Activated B cell treated with CpG ODN at 0.5 μM for 24 hours (primary cell): ENCODE measurements around the gene CCDC150. TPM values are rescaled to one million over a fixed set of nuclear protein-coding genes. Genes with fewer than 3 reads are reported as not detected.

Experiments used
- ATAC-seq: fragments of 200-7000 bp; cut with Tn5 transposase; one replicate; pipeline ENCODE4 v1.10.0; 2021; ENCODE audit warnings: low read depth, mild to moderate bottlenecking, moderate library complexity
- CTCF ChIA-PET: fragments of 350-600 bp; sonication (Branson Sonifier 250); formaldehyde crosslinking; loops from one replicate; lab custom pipeline; 2021; ENCODE audit warnings: antibody characterized with exemption; lab: Charles Lee
- POLR2A ChIA-PET: fragments of 350-600 bp; sonication (Branson Sonifier 250); formaldehyde crosslinking; loops from one replicate; lab custom pipeline; 2021; ENCODE audit warnings: antibody characterized with exemption; lab: Charles Lee
- DNase-seq: peaks from one replicate; pipeline ENCODE4 v3.0.0; 2022
- H3K27ac Mint-ChIP-seq: one replicate; pipeline ENCODE4 v1.8.0; 2020; ENCODE audit warnings: mixed read lengths
- H3K27me3 Mint-ChIP-seq: one replicate; pipeline ENCODE4 v1.8.0; 2021; ENCODE audit warnings: mixed read lengths
- H3K36me3 Mint-ChIP-seq: one replicate; pipeline ENCODE4 v1.8.0; 2021; ENCODE audit warnings: low read depth, mixed read lengths
- H3K4me1 Mint-ChIP-seq: one replicate; pipeline ENCODE4 v1.8.0; 2021; ENCODE audit warnings: mixed read lengths
- H3K4me3 Mint-ChIP-seq: one replicate; pipeline ENCODE4 v1.8.0; 2020; ENCODE audit warnings: mild to moderate bottlenecking, mixed read lengths
- H3K9me3 Mint-ChIP-seq: one replicate; pipeline ENCODE4 v1.8.0; 2020; ENCODE audit warnings: mixed read lengths
- intact Hi-C: fragments of 100-400 bp; cut with micrococcal nuclease; formaldehyde crosslinking; loops from one replicate; pipeline ENCODE4 v1.15.1; 2024
- total RNA-seq: library from RNA; stranded (reverse); gene quantifications from 2 replicates; pipeline ENCODE4 v1.2.3, GENCODE V29; 2022
- TF ChIP-seq, protein P1 (sequence below): fragments of 200-600 bp; IDR thresholded peaks from one replicate; pipeline ENCODE4 v1.8.0; 2022; ENCODE audit warnings: antibody characterized with exemption, mild to moderate bottlenecking

Gene CCDC150
- total RNA-seq, 1 donor from 2014 or later, result 2.6 TPM

DNA sequence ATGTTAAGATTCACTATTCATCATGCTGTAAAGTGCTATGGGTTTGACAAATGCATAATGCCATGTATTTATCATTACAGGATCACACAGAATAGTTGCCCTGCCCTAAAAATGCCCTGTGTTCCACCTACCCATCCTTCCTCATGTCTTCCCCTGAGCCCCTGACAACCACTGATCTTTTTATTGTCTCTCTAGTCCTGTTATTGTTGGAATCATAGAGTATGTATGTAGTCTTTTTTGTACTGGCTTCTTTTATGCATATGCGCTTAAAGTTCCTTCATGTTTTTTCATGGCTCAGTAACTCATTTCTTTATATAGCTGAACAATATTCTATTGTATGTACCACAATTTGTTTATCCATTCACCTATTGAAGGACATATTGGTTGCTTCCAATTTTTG, 20.3 kb downstream of the CCDC150 start:
- H3K36me3 Mint-ChIP-seq, result no peaks in the 10 kb centered on the region
- ATAC-seq (no peak), DNase-seq (no peak)
- no peak overlapping the region for H3K27ac Mint-ChIP-seq
- TF ChIP-seq, protein P1, sequence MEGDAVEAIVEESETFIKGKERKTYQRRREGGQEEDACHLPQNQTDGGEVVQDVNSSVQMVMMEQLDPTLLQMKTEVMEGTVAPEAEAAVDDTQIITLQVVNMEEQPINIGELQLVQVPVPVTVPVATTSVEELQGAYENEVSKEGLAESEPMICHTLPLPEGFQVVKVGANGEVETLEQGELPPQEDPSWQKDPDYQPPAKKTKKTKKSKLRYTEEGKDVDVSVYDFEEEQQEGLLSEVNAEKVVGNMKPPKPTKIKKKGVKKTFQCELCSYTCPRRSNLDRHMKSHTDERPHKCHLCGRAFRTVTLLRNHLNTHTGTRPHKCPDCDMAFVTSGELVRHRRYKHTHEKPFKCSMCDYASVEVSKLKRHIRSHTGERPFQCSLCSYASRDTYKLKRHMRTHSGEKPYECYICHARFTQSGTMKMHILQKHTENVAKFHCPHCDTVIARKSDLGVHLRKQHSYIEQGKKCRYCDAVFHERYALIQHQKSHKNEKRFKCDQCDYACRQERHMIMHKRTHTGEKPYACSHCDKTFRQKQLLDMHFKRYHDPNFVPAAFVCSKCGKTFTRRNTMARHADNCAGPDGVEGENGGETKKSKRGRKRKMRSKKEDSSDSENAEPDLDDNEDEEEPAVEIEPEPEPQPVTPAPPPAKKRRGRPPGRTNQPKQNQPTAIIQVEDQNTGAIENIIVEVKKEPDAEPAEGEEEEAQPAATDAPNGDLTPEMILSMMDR, result no peak
- no peaks in the 10 kb centered on the region for H3K4me1 Mint-ChIP-seq
- POLR2A ChIA-PET, result no interaction called here
- intact Hi-C loops, result no loop called here
- no peaks in the 10 kb centered on the region for H3K27me3 Mint-ChIP-seq
- CTCF ChIA-PET, result no interaction called here
- H3K9me3 Mint-ChIP-seq, result no peaks in the 10 kb centered on the region
- no peak overlapping the region for H3K4me3 Mint-ChIP-seq

DNA sequence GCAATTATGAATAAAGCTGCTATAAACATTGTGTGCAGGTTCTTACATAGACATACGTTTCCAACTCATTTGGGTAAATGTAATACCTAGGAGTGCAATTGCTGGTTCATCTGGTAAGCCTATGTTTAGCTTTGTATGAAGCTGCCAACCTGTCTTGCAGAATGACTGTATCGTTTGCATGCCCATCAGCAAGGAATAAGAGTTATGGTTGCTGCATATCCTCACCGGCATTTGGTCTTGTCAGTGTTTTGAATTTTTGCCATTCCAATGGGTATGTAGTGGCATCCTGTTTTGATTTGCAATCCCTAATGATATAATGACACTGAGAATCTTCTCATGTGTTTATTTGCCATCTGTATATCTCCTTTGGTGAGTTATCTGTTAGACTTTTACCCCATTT, 20.7 kb downstream of the CCDC150 start:
- ATAC-seq, result no peak
- no peak for DNase-seq
- POLR2A ChIA-PET, result no interaction called here
- H3K4me3 Mint-ChIP-seq, result no peak overlapping the region
- no peak overlapping the region for H3K27ac Mint-ChIP-seq
- no peaks in the 10 kb centered on the region for H3K27me3 Mint-ChIP-seq
- CTCF ChIA-PET, result no interaction called here
- H3K9me3 Mint-ChIP-seq, result no peaks in the 10 kb centered on the region
- intact Hi-C loops, result no loop called here
- no peaks in the 10 kb centered on the region for H3K36me3 Mint-ChIP-seq
- H3K4me1 Mint-ChIP-seq, result no peaks in the 10 kb centered on the region
- TF ChIP-seq, protein P1, result no peak

DNA sequence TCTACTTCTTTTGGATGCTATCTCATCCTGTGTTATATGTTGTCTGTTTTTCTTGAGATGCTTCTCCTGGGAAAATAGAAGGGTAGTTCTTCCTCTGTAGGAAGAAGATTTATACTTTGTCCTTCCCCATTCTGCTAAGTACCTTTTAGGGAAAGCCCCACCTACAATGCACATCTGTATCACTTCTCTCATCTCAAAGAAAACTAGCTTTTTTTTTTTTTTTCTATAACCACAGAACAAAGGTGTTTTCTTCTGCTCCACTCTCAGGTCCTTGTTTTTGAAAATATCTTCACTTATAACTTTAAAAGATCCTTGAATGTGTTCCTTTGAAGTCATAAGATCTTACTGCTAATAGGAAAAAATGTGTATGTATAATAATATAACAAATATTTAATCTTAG, 30.8 kb downstream of the CCDC150 start:
- no peaks in the 10 kb centered on the region for H3K27me3 Mint-ChIP-seq
- ChIA-PET CTCF (no interaction called here), POLR2A (no interaction called here)
- no peaks in the 10 kb centered on the region for H3K36me3 Mint-ChIP-seq
- ATAC-seq, result no peak
- TF ChIP-seq, protein P1, result no peak
- no peak for DNase-seq
- no peaks in the 10 kb centered on the region for H3K9me3 Mint-ChIP-seq
- no peaks in the 10 kb centered on the region for H3K4me1 Mint-ChIP-seq
- no peak overlapping the region for H3K27ac Mint-ChIP-seq
- intact Hi-C loops, result no loop called here
- H3K4me3 Mint-ChIP-seq, result no peak overlapping the region

DNA sequence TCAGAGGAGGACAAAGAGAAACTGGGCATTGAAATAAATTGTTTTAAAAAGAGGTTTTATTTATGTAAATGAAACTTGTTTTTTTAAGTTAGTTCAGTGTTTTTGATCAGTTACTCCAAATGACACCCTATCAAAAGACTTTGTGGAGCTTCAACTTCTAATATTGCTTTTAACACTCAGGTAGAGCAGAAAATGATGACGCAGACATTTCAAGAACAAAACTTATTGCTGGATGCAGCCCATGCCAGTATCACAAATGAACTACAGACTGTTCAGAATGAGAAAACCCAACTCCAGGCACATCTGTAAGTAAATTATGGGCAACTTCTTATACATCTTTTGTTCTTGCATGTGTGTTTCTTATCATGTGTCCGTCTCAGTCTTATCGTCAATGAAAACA, 36.4 kb downstream of the CCDC150 start:
- Mint-ChIP-seq H3K27me3 (no peaks in the 10 kb centered on the region), H3K36me3 (no peaks in the 10 kb centered on the region), H3K9me3 (no peaks in the 10 kb centered on the region), H3K27ac (no peak overlapping the region), H3K4me3 (no peak overlapping the region), H3K4me1 (no peaks in the 10 kb centered on the region)
- DNase-seq, result no peak
- ATAC-seq, result no peak
- TF ChIP-seq, protein P1, result no peak
- intact Hi-C loops, result no loop called here
- ChIA-PET CTCF (no interaction called here), POLR2A (no interaction called here)

DNA sequence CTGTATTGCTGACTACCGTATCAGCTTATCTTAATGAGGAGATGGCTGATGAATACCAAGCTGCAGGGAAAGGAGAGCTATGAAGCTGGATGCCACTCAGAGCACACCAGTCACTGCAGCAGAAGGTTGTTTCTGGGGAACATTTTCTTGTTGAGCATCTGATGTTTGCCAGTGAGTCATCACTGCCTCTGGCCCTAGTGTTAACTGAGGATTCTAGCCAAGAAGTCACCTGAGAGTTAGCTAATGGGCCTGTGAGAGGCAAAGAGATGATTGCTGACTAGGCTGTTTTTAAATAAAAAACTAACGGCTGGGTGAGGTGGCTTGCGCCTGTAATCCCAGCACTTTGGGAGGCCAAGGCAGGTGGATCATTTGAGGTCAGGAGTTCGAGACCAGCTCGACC, 37.9 kb downstream of the CCDC150 start:
- Mint-ChIP-seq H3K4me3 (no peak overlapping the region), H3K9me3 (no peaks in the 10 kb centered on the region), H3K27me3 (no peaks in the 10 kb centered on the region), H3K36me3 (no peaks in the 10 kb centered on the region), H3K27ac (no peak overlapping the region), H3K4me1 (no peaks in the 10 kb centered on the region)
- POLR2A ChIA-PET, result no interaction called here
- intact Hi-C loops, result no loop called here
- no peak for DNase-seq
- TF ChIP-seq, protein P1, result no peak
- ATAC-seq, result no peak
- CTCF ChIA-PET, result no interaction called here
